ENCODE measurements around the gene B4GALNT2.

Gene B4GALNT2

GRCh38 chr17:49203796-49204195 is 71.2 kb downstream of the B4GALNT2 start:
- no peak overlapping the region for H3K14ac ChIP-seq (ENCODE audit: low read length)
- WGBS (ENCODE audit: extremely low coverage, insufficient coverage, insufficient read length): no CpG with 5 or more reads among the region's 2 CpGs
- no peak for DNase-seq

GRCh38 chr17:49204516-49204915 is 71.9 kb downstream of the B4GALNT2 start:
- DNase-seq: no peak
- Histone ChIP-seq H4K12ac (ENCODE audit: low read depth, low read length) (no peak overlapping the region), H3K36me3 (ENCODE audit: control insufficient read depth in 1 of 2, insufficient read depth in 2 of 2, low read length in 2 of 2) (no peaks in the 10 kb centered on the region), H2BK12ac (ENCODE audit: low read length) (no peak overlapping the region), H3K4ac (ENCODE audit: low read depth, low read length) (no peak overlapping the region), H3K23ac (ENCODE audit: low read length) (no peak overlapping the region), H3K14ac (ENCODE audit: low read length) (no peak overlapping the region), H3K27me3 (ENCODE audit: insufficient read depth, low read length) (no peaks in the 10 kb centered on the region), H2AK5ac (ENCODE audit: low read length) (no peak overlapping the region), H2BK120ac (ENCODE audit: insufficient read depth, low read length, poor library complexity) (no peak overlapping the region), H2AFZ (ENCODE audit: insufficient read depth, low read length, poor library complexity) (no peak overlapping the region), H2BK5ac (ENCODE audit: low read depth, low read length, poor library complexity) (no peak overlapping the region), H4K91ac (ENCODE audit: low read depth, low read length) (no peak overlapping the region), H3K79me2 (ENCODE audit: control insufficient read depth, insufficient read depth, low read length, poor library complexity) (no peaks in the 10 kb centered on the region), H3K4me2 (ENCODE audit: low read length) (no peak overlapping the region), H3K9ac (ENCODE audit: low read length) (no peak overlapping the region), H3K27ac (ENCODE audit: low read depth, low read length) (no peak overlapping the region), H3K79me1 (ENCODE audit: low read length) (no peaks in the 10 kb centered on the region), H3K18ac (ENCODE audit: low read length) (no peak overlapping the region), H3K9me3 (ENCODE audit: insufficient read depth, low read depth, low read length) (no peaks in the 10 kb centered on the region), H3K4me1 (ENCODE audit: control insufficient read depth in 1 of 2, insufficient read depth in 2 of 2, low read length in 2 of 2) (no peaks in the 10 kb centered on the region), H4K8ac (ENCODE audit: low read depth, low read length) (no peak overlapping the region), H3K4me3 (ENCODE audit: low read depth, low read length) (no peak overlapping the region)
- no CpG with 5 or more reads among the region's 2 CpGs for WGBS (ENCODE audit: extremely low coverage, insufficient coverage, insufficient read length)

More at GRCh38 chr17:49203796-49204195, 71.2 kb downstream of the B4GALNT2 start:
- Histone ChIP-seq H4K12ac (ENCODE audit: low read depth, low read length) (no peak overlapping the region), H3K27ac (ENCODE audit: low read depth, low read length) (no peak overlapping the region), H3K9ac (ENCODE audit: low read length) (no peak overlapping the region), H3K23ac (ENCODE audit: low read length) (no peak overlapping the region), H3K9me3 (ENCODE audit: insufficient read depth, low read depth, low read length) (no peaks in the 10 kb centered on the region), H3K4me3 (ENCODE audit: low read depth, low read length) (no peak overlapping the region), H2AK5ac (ENCODE audit: low read length) (no peak overlapping the region), H3K79me2 (ENCODE audit: control insufficient read depth, insufficient read depth, low read length, poor library complexity) (no peaks in the 10 kb centered on the region), H2AFZ (ENCODE audit: insufficient read depth, low read length, poor library complexity) (no peak overlapping the region), H2BK5ac (ENCODE audit: low read depth, low read length, poor library complexity) (no peak overlapping the region), H2BK12ac (ENCODE audit: low read length) (no peak overlapping the region), H4K91ac (ENCODE audit: low read depth, low read length) (no peak overlapping the region), H3K36me3 (ENCODE audit: control insufficient read depth in 1 of 2, insufficient read depth in 2 of 2, low read length in 2 of 2) (no peaks in the 10 kb centered on the region), H2BK120ac (ENCODE audit: insufficient read depth, low read length, poor library complexity) (no peak overlapping the region), H4K8ac (ENCODE audit: low read depth, low read length) (no peak overlapping the region), H3K4me2 (ENCODE audit: low read length) (no peak overlapping the region), H3K79me1 (ENCODE audit: low read length) (no peaks in the 10 kb centered on the region), H3K4ac (ENCODE audit: low read depth, low read length) (no peak overlapping the region), H3K18ac (ENCODE audit: low read length) (no peak overlapping the region), H3K4me1 (ENCODE audit: control insufficient read depth in 1 of 2, insufficient read depth in 2 of 2, low read length in 2 of 2) (no peaks in the 10 kb centered on the region), H3K27me3 (ENCODE audit: insufficient read depth, low read length) (no peaks in the 10 kb centered on the region)

- DNase-seq: no peak
- no peak overlapping the region for H3K9ac ChIP-seq (ENCODE audit: low read length)
- no peaks in the 10 kb centered on the region for H3K79me2 ChIP-seq (ENCODE audit: control insufficient read depth, insufficient read depth, low read length, poor library complexity)
- H4K8ac ChIP-seq (ENCODE audit: low read depth, low read length): no peak overlapping the region
- no peak overlapping the region for H3K23ac ChIP-seq (ENCODE audit: low read length)
- H3K9me3 ChIP-seq (ENCODE audit: insufficient read depth, low read depth, low read length): no peaks in the 10 kb centered on the region
- H3K4me3 ChIP-seq (ENCODE audit: low read depth, low read length): no peak overlapping the region
- H3K27ac ChIP-seq (ENCODE audit: low read depth, low read length): no peak overlapping the region
- no peak overlapping the region for H2BK120ac ChIP-seq (ENCODE audit: insufficient read depth, low read length, poor library complexity)
- H4K12ac ChIP-seq (ENCODE audit: low read depth, low read length): no peak overlapping the region
- no peak overlapping the region for H3K14ac ChIP-seq (ENCODE audit: low read length)
- peaks cover 3 to 6% of the 10 kb centered on the region in 2 experiments for H3K4me1 ChIP-seq (ENCODE audit: control insufficient read depth in 1 of 2, insufficient read depth in 2 of 2, low read length in 2 of 2)
- H3K18ac ChIP-seq (ENCODE audit: low read length): no peak overlapping the region
- no peaks in the 10 kb centered on the region for H3K27me3 ChIP-seq (ENCODE audit: insufficient read depth, low read length)
- H3K36me3 ChIP-seq (ENCODE audit: control insufficient read depth in 1 of 2, insufficient read depth in 2 of 2, low read length in 2 of 2): no peaks in the 10 kb centered on the region
- whole genome bisulfite sequencing (ENCODE audit: extremely low coverage, insufficient coverage, insufficient read length): no CpG with 5 or more reads among the region's 10 CpGs
- H3K4ac ChIP-seq (ENCODE audit: low read depth, low read length): no peak overlapping the region
- H3K79me1 ChIP-seq (ENCODE audit: low read length): no peaks in the 10 kb centered on the region
- no peak overlapping the region for H2AK5ac ChIP-seq (ENCODE audit: low read length)
- no peak overlapping the region for H4K91ac ChIP-seq (ENCODE audit: low read depth, low read length)
- H3K4me2 ChIP-seq (ENCODE audit: low read length): no peak overlapping the region
- H2BK12ac ChIP-seq (ENCODE audit: low read length): no peak overlapping the region
- no peak overlapping the region for H2AFZ ChIP-seq (ENCODE audit: insufficient read depth, low read length, poor library complexity)
- H2BK5ac ChIP-seq (ENCODE audit: low read depth, low read length, poor library complexity): no peak overlapping the region
These were observed 76.5 kb downstream of the B4GALNT2 start for GRCh38 chr17:49209061-49209571.

- no peak within 1 kb of the TSS for H4K8ac ChIP-seq (ENCODE audit: low read depth, low read length)
- H2BK5ac ChIP-seq (ENCODE audit: low read depth, low read length, poor library complexity): no peak within 1 kb of the TSS
- H4K91ac ChIP-seq (ENCODE audit: low read depth, low read length): no peak within 1 kb of the TSS
These were observed 77.8 kb downstream of the B4GALNT2 start, which contains the start of the genes ABI3 and GNGT2 for GRCh38 chr17:49210158-49211029. Gene ABI3, plus strand, starts transcription at chr17:49210707. Its CDS starts 18 bp downstream, at chr17:49210725. Gene GNGT2, minus strand, starts transcription at chr17:49210574. Its CDS starts 3,152 bp downstream, at chr17:49207422.

More at GRCh38 chr17:49210158-49211029, 77.8 kb downstream of the B4GALNT2 start, which contains the start of the genes ABI3 and GNGT2:
- no peak within 1 kb of the TSS for H3K14ac ChIP-seq (ENCODE audit: low read length)
- no peak within 1 kb of the TSS for H2BK12ac ChIP-seq (ENCODE audit: low read length)
- DNase-seq: peak in 1 of 2 donors; percentile 5
- no peak within 1 kb of the TSS for H3K4me2 ChIP-seq (ENCODE audit: low read length)
- H2AK5ac ChIP-seq (ENCODE audit: low read length): no peak within 1 kb of the TSS
- no peak within 1 kb of the TSS for H2BK120ac ChIP-seq (ENCODE audit: insufficient read depth, low read length, poor library complexity)
- no peak within 1 kb of the TSS for H3K23ac ChIP-seq (ENCODE audit: low read length)
- no peak within 1 kb of the TSS for H4K12ac ChIP-seq (ENCODE audit: low read depth, low read length)
- H3K27ac ChIP-seq (ENCODE audit: low read depth, low read length): no peak within 1 kb of the TSS
- H3K9me3 ChIP-seq (ENCODE audit: insufficient read depth, low read depth, low read length): no peaks in the 10 kb centered on the region
- no peaks in the 10 kb centered on the region for H3K79me2 ChIP-seq (ENCODE audit: control insufficient read depth, insufficient read depth, low read length, poor library complexity)
- H3K4ac ChIP-seq (ENCODE audit: low read depth, low read length): no peak within 1 kb of the TSS
- no peak within 1 kb of the TSS for H3K18ac ChIP-seq (ENCODE audit: low read length)
- H3K27me3 ChIP-seq (ENCODE audit: insufficient read depth, low read length): no peaks in the 10 kb centered on the region
- H3K9ac ChIP-seq (ENCODE audit: low read length): no peak within 1 kb of the TSS
- no peaks in the 10 kb centered on the region for H3K79me1 ChIP-seq (ENCODE audit: low read length)
- no peaks in the 10 kb centered on the region for H3K36me3 ChIP-seq (ENCODE audit: control insufficient read depth in 1 of 2, insufficient read depth in 2 of 2, low read length in 2 of 2)
- WGBS (ENCODE audit: extremely low coverage, insufficient coverage, insufficient read length): no CpG with 5 or more reads among the region's 22 CpGs
- H3K4me1 ChIP-seq (ENCODE audit: control insufficient read depth in 1 of 2, insufficient read depth in 2 of 2, low read length in 2 of 2): peaks cover 3 to 6% of the 10 kb centered on the region in 2 experiments
- H2AFZ ChIP-seq (ENCODE audit: insufficient read depth, low read length, poor library complexity): no peak within 1 kb of the TSS
- H3K4me3 ChIP-seq (ENCODE audit: low read depth, low read length): no peak within 1 kb of the TSS
